Mesothelial cell of epicardium (in vitro differentiated cells): ENCODE measurements around the gene SAMD9L. TPM values are rescaled to one million over a fixed set of nuclear protein-coding genes. Genes with fewer than 3 reads are reported as not detected.

Source experiments
- DNase-seq, 2 experiments: peaks; one replicate each; pipeline ENCODE4 v3.0.0; 2021; ENCODE audit warnings: low spot score in 2 of 2; ENCODE audit not compliant: unreplicated experiment in 2 of 2
- H3K27ac Mint-ChIP-seq: 2 replicates; pipeline ENCODE4 v1.8.0; 2021; ENCODE audit warnings: mixed read lengths
- H3K27me3 Mint-ChIP-seq: 2 replicates; pipeline ENCODE4 v1.8.0; 2021; ENCODE audit warnings: low read depth, mixed read lengths
- H3K36me3 Mint-ChIP-seq: 2 replicates; pipeline ENCODE4 v1.8.0; 2021; ENCODE audit warnings: mixed read lengths
- H3K4me1 Mint-ChIP-seq: 2 replicates; pipeline ENCODE4 v1.8.0; 2021; ENCODE audit warnings: mixed read lengths
- H3K4me3 Mint-ChIP-seq: 2 replicates; pipeline ENCODE4 v1.8.0; 2021; ENCODE audit warnings: mild to moderate bottlenecking, moderate library complexity, mixed read lengths
- H3K9me3 Mint-ChIP-seq: 2 replicates; pipeline ENCODE4 v1.8.0; 2021; ENCODE audit warnings: mixed read lengths
- CTCF ChIP-seq: fragments of 200-600 bp; sonication (generic); IDR thresholded peaks from one replicate; pipeline ENCODE4 v1.5.0; 2021; ENCODE audit warnings: antibody characterized with exemption; ENCODE audit not compliant: unreplicated experiment
- total RNA-seq: library from RNA; stranded (reverse); gene quantifications from 3 replicates; pipeline ENCODE4 v1.2.1, GENCODE V29; 2021

Gene SAMD9L
- total RNA-seq, result 1.2 to 2.1 TPM (median 1.6 TPM) in 3 replicates

GRCh38 chr7:93148144-93148543 is at the start of gene SAMD9L:
Gene SAMD9L (minus strand): TSS chr7:93148385. CDS start chr7:93135971, 12,414 bp downstream.
- peaks cover 58% of the 10 kb centered on the region for H3K27me3 Mint-ChIP-seq
- H3K4me3 Mint-ChIP-seq, result peak within 1 kb of the TSS; percentile 29
- no peak for TF ChIP-seq CTCF
- no peak for DNase-seq
- H3K36me3 Mint-ChIP-seq, result no peaks in the 10 kb centered on the region
- no peaks in the 10 kb centered on the region for H3K9me3 Mint-ChIP-seq
- H3K27ac Mint-ChIP-seq, result peak within 1 kb of the TSS; percentile 53
- H3K4me1 Mint-ChIP-seq, result peaks cover 18% of the 10 kb centered on the region

DNA sequence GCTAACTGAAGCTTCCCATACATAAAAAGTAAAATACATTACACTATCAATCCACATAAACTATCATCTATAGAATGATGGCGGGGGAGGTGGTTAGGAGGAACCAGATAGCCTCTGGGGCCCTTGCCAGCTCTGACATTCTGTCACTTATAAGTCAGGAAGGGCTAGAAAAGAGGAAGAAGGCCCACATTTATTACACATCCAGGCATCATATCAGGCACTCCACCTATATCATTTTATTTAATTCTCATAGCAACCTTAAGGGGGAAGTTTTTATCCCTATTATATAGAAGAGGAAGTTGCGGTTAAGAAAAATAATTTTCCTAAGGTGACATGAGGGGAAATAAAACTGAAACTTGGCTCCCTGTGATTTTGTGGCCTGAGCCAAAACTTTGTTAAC is 48.2 kb upstream of the SAMD9L start:
- no peak for DNase-seq
- H3K27ac Mint-ChIP-seq, result no peak overlapping the region
- no peaks in the 10 kb centered on the region for H3K9me3 Mint-ChIP-seq
- TF ChIP-seq CTCF, result no peak
- H3K4me3 Mint-ChIP-seq, result no peak overlapping the region
- no peaks in the 10 kb centered on the region for H3K4me1 Mint-ChIP-seq
- H3K36me3 Mint-ChIP-seq, result no peaks in the 10 kb centered on the region
- peaks cover 73% of the 10 kb centered on the region for H3K27me3 Mint-ChIP-seq

GRCh38 chr7:93194386-93194785 is 46.2 kb upstream of the SAMD9L start:
- Mint-ChIP-seq H3K9me3 (no peaks in the 10 kb centered on the region), H3K4me3 (no peak overlapping the region), H3K27ac (no peak overlapping the region), H3K4me1 (no peaks in the 10 kb centered on the region), H3K36me3 (no peaks in the 10 kb centered on the region), H3K27me3 (peaks cover 72% of the 10 kb centered on the region)
- no peak for DNase-seq
- no peak for TF ChIP-seq CTCF

DNA sequence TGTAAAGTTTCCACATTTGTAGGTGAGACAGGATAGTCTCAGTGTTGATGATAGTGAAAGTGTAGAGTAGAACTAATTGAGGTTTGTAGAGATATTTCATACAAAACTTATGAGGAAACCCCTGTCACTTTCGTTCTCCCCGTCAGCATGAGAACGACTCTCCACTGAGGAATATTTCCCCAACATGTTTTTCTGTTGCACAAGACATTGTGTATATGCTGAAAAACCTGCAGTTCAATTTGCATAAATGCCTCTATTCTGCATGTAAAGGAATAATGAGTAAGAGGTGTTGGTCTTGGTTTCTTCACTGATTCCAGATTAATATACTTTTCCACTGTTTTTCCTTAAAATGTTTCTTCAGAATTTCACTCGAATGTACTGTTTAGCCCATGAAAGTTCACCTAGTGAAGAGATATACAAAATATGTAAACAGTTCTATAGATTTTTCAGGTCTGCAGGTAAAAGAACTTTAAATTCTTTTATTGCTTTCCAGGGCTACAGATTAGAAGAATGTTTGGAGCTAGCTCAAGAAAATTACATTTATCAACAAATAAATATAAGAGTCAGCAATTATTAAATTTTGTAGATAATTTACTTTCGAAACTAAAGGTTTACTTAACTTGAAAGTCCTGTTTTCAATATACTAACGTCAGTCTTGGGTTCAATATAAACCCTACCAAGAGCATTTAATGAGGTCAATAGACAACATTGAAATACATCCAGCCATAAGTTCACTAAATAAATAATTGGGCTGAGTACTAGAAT is 40.9 kb upstream of the SAMD9L start:
- Mint-ChIP-seq H3K9me3 (no peaks in the 10 kb centered on the region), H3K4me3 (no peak overlapping the region), H3K4me1 (no peaks in the 10 kb centered on the region), H3K36me3 (no peaks in the 10 kb centered on the region), H3K27ac (no peak overlapping the region), H3K27me3 (peaks cover 78% of the 10 kb centered on the region)
- TF ChIP-seq CTCF, result no peak
- DNase-seq, result no peak

- Mint-ChIP-seq H3K27ac (no peak overlapping the region), H3K4me3 (no peak overlapping the region), H3K36me3 (no peaks in the 10 kb centered on the region), H3K27me3 (peaks cover 76% of the 10 kb centered on the region), H3K4me1 (no peaks in the 10 kb centered on the region), H3K9me3 (no peaks in the 10 kb centered on the region)
- no peak for DNase-seq
- TF ChIP-seq CTCF, result no peak
These were observed 37.3 kb upstream of the SAMD9L start for GRCh38 chr7:93185303-93186027.
